NCI-H446 treated with DMSO at 0.1 percent for 48 hours (cell line): ENCODE data around the gene SLC17A3.
A peak's percentile ranks its signal among the peaks of the same experiment; 100 is the strongest.

ENCODE experiments used
- DNase-seq: peaks from one replicate; lab custom pipeline; 2025; lab: John Stamatoyannopoulos, UW

Gene SLC17A3

GRCh38 chr6:25889877-25890853, 16.1 kb upstream of the SLC17A3 start:
- DNase-seq = peak; percentile 10

GRCh38 chr6:25888626-25889025, 14.6 kb upstream of the SLC17A3 start:
- no peak for DNase-seq

GRCh38 chr6:25886066-25886465, 12.0 kb upstream of the SLC17A3 start:
- DNase-seq = no peak

GRCh38 chr6:25883991-25884390, 9.9 kb upstream of the SLC17A3 start:
- DNase-seq = no peak

DNA sequence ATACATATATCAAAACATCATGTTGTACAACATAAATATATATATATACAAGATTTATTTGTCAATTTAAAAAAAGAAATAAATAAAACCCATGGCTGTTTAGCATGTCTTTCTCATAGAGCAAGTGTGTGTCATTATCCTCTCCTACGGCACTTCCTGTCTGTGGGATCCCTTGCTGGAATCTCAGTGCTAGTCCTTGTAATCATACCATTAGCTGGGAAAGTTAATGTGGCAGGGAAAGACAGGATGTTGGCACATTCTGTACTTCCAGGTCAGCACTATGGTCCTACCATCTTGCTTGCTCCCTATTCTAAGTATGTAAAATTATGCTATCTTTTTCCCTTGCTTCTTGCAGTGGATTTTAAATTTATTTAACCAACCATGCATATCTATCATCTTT, 9.5 kb upstream of the SLC17A3 start:
- no peak for DNase-seq

- DNase-seq = no peak
Observed at GRCh38 chr6:25882051-25882496, 8.0 kb upstream of the SLC17A3 start.

DNA sequence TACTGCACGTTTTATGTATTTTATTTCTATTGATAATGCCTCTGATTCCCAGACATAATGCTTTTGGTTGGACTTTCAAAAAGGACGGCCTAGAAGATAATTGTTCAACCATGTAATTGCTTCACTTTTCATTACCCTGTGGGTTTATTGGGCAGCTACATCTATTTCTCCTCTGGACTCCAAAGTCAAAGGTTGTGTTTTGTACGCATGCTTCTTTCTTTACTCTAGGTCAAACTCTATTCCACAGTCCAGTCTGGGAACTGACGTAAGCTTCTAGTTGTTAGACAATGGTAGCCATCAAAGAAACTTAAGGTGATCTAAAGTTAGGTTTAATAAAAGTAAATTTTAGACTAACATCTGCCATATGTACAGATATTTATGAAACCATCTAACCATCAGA, 6.6 kb upstream of the SLC17A3 start:
- no peak for DNase-seq

DNA sequence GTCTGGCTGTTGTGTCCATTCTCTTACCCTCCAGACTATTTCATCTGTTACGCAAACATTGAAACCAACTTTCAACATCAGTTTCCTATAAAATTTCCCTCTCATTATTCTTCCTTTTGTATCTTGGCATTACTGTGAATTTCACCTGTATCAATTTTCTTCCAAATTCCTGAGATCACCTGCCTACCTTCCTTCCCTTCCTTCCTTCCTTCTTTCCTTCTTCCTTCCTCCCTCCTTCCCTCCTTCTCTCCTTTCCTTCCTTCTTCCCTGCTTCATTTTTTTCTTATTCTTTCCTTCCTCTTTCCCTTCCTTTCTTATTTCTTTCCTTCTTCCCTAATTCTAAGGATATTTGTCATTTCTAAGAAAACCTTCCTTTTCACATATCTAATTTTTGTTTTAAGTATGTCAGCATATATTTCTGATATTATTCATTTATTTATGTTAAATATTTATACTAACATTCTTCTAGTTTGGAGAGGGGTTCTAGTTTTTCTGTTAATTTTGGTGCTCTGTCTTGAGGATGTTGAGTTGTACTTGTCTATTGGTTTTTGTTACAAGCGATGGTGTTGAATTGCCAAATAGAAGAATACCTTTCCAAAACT, 4.8 kb upstream of the SLC17A3 start:
- no peak for DNase-seq

DNA sequence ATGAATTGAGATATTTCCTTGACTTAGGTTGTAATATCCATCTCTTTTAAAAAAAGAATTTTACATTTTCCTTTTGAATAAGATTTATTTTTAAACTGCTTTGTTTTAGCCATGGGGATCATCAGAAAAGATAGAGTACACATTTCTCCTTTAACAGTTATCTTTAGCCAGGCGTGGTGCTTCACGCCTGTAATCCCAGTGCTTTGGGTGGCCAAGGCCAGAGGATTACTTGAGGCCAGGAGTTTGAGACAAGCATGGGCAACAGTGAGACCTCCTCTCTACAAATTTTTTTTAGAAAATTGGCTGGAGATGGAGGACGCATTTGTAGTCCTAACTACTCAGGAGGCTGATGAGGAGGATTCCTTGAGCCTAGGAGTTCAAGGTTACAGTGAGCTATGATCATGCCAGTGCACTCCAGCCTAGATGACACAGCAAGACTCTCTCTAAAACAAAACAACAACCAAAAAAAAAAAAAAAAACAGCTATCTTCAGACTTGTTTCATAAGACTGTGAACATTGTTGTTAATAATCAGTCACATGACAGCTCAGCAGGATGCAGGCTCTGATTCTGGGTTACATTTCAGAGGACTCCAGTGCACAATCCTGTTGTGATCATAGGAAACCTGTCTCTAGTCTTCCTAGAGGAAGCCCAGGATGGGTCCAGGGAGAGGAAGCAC, 2.0 kb upstream of the SLC17A3 start:
- no peak for DNase-seq

- no peak for DNase-seq
Observed at GRCh38 chr6:25875563-25875905, 1.5 kb upstream of the SLC17A3 start.

- no peak for DNase-seq
Observed at GRCh38 chr6:25874822-25875562, 949 bp upstream of the SLC17A3 start.

DNA sequence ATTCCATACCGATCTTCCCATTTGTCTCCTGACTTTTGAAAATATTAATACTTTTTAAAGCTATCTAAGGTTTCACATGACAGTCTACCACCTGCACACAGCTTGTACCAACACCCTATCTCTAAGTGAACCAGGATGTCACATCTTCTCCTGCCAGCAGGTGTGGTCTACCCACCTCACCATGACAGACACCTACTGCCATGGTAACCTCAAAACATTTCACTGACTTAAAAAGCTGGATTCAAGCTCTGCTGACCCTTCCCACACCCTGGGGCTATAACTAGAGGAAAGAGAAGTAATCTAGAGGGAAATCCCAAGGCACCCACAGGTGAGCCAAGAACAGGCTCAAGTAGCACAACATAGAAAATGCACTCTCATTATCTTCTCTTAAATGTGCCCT, 1.2 kb downstream of the SLC17A3 start:
- no peak for DNase-seq

DNA sequence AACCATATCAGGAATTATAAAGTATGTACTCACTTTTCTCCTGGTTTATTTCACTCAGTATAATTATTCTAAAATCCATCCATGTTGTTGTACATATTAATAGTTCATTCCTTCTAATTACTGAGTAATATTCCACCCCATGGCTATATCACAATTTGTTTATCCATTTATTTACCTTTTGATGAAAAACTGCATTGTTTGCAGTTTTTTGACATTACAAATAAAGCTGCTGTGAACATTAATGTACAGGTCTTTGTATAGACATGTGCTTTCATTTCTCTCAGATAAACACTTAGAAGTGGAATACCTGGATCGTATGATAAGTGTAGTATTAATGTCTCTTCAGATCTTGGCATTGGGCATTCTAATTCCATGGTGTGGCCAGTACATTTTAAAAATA, 4.2 kb downstream of the SLC17A3 start:
- no peak for DNase-seq

DNA sequence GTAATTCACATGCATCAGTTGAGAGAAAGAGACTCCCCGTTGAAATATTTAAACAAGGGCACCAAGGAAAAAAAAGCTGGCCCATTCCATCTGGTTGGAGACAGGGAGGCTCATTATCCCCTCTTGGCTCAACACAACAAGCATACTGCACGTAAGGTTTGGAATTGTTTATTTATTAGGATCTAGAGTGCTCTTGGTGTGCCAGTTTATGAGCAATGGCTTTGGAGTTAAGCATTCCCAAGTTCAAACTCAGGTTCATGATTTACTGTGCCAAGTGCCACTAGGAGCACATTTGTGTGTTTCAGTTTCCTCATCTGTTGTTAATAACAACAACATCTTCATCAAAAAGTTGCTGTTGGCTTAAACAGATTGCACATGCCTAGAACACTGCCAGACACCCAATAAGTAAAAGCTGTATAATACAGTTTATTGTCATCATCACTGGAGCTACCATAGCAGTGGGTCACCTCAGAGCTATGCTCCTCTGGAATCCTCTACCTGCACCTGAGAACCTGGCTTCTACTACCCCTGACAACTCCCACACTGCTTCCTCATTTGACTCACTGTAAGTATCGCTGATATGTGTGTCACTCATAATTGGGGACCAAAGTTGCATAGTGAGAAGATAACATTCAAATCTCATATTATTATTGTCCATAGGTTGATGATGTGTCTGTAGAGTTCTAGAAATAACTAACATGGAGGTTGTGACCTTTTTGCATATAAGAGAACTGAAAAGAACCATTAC, 5.4 kb downstream of the SLC17A3 start:
- DNase-seq = no peak

DNA sequence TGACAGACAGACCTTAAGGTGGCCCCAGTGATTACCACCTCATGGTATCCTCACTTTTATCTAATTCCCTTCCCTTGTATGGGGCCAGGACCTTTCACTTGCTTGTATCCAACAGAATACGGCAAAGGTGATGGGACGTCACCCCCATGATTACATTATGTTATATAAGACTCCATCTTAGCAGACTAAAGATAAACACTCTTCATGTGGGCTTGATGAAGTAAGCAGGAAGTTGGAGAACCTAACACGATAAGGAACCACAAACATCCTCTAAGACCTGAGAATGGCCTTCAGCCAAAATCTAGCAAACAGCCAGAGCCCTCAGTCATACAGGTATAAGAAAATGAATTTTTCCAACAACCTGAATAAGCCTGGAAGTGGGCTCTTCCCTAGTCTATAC, 8.0 kb downstream of the SLC17A3 start:
- DNase-seq = no peak

DNA sequence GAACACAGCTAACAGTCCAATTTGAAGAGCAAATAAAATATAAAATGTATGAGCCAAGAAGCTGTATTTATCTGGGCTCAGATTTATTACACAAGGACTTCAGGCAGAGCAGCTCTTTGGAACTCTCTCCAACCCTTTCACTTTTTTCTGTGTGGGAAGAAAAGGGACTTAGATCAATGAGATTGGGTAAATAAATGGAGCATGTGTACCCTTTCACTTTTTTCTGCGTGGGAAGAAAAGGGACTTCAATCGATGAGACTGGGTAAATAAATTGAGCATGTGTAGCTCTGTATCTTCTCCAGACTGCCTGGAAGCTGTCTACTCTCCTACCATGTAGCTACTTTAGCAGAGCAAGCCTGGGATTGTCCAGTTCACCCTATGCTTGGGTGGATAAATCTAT, 10.7 kb downstream of the SLC17A3 start:
- DNase-seq = no peak

DNA sequence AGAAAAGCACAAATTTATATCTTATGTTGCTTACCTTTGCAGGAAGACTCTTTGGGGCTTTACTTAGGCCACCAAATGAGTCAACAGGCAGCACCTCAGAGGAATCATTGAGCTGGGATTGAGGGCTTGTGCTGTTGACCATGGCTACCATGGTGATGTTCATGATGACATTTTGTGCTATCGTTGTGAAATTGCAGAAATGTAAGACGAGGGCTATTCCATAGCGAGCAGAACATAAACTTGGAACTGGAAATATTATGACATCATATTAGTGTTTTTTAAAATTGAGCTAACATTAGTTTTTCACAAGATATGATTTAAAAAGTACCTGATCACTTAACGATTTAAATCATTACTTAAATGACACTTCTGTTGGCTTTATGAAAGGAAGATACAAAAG, 11.8 kb downstream of the SLC17A3 start:
- DNase-seq = no peak

DNA sequence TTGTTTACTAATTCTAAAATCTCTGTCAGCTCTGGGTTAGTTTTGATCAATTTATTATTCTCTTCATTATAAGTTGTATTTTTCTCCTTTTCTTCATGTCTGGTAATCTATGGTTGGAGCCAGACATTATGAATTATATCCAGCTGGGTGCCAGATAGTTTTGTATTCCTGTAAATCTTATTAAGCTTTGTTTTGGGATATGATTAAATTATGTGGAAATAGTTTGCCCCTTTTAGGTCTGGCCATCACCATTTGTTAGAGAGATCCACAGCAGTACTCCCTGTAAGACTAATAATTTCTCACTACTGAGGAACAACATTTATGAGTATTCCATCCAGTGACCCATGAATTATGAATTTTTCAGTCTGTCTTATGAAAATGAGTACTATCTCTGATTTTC, 21.3 kb downstream of the SLC17A3 start:
- no peak for DNase-seq

GRCh38 chr6:25851961-25852360, 22.1 kb downstream of the SLC17A3 start:
- no peak for DNase-seq

DNA sequence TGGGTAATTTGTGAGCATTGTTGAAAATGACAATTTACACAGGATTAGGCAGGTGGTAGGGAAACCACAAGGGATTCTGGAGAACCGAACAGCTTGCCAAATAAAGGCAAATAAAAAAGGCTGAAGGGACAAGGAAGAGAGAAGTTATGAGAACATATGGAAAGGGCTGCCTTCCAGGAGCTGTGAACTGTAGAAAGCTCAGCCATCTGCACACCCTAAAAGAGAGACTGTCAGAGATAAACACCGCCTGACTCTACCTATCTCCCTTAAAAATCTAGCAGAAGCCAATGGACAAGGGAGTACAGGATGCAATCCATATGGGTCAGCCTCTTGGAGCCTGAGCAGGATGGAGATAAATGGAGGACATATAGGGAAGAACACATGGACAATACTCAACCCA, 29.5 kb downstream of the SLC17A3 start:
- peak; percentile 51 for DNase-seq

- no peak for DNase-seq
Observed at GRCh38 chr6:25842526-25842925, 31.5 kb downstream of the SLC17A3 start.
